ENCODE measurements around the gene CNKSR2.

DNA sequence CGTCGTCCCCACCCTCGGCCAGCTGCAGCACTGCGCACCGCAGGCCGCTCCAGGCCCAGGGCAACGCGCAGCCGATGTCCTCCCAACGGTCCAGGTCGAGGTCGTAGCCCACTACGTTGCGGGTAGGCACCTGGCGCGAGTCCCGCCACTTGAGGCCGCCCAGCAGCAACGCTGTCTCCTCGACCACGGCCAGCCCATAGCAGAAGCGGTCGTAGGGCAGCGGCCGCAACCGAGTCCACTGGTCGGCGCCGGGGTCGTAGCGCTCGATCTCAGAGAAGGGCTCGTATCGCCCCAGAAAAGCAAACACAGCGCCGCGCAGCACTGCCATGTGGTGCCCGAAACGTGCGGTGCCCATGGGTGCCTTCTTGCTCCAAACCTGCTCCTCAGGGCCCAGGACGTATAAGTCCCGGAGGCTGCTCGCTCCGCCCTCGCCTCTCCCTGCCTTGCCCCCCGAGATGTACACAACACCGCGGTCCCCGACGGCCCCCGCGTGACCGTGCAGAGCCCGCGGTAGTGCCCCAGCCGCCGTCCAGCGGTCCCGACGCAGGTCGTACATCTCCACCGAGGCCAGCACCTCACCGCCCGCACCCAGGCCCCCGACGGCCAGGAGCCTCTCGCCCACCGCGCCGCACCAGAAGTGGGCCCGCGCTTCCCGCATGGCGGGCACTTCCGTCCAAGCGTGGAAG, 281.8 kb downstream of the CNKSR2 start:
- TF ChIP-seq, protein P1, sequence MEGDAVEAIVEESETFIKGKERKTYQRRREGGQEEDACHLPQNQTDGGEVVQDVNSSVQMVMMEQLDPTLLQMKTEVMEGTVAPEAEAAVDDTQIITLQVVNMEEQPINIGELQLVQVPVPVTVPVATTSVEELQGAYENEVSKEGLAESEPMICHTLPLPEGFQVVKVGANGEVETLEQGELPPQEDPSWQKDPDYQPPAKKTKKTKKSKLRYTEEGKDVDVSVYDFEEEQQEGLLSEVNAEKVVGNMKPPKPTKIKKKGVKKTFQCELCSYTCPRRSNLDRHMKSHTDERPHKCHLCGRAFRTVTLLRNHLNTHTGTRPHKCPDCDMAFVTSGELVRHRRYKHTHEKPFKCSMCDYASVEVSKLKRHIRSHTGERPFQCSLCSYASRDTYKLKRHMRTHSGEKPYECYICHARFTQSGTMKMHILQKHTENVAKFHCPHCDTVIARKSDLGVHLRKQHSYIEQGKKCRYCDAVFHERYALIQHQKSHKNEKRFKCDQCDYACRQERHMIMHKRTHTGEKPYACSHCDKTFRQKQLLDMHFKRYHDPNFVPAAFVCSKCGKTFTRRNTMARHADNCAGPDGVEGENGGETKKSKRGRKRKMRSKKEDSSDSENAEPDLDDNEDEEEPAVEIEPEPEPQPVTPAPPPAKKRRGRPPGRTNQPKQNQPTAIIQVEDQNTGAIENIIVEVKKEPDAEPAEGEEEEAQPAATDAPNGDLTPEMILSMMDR (IDR thresholded peaks at IDR 0.05): no peak
- TF ChIP-seq EZH2phosphoT487 (IDR thresholded peaks at IDR 0.05): no peak

All from neural progenitor cell (in vitro differentiated cells).